ENCODE results near the gene JAG2.

JAG2 gene

GRCh38 chr14:105137481-105138020 is 31.0 kb downstream of the JAG2 start:
- Histone ChIP-seq H3K4me1 (ENCODE audit: insufficient read depth, low read length) (no peaks in the 10 kb centered on the region), H3K4me3 (ENCODE audit: low read length) (no peak overlapping the region), H3K27ac (ENCODE audit: low read length) (no peak overlapping the region), H3K27me3 (ENCODE audit: insufficient read depth, low read length) (no peaks in the 10 kb centered on the region), H3K9ac (ENCODE audit: low read depth, low read length) (no peak overlapping the region), H3K36me3 (ENCODE audit: insufficient read depth, low read depth, low read length) (no peaks in the 10 kb centered on the region), H3K9me3 (ENCODE audit: insufficient read depth, low read depth, low read length) (0 out of 2 replicates have a peak, but pooled peaks cover 3% of the 10 kb centered on the region)

- Histone ChIP-seq H3K4me3 (ENCODE audit: low read length) (no peak overlapping the region), H3K9me3 (ENCODE audit: insufficient read depth, low read depth, low read length) (0 out of 2 replicates have a peak, but pooled peaks cover 3% of the 10 kb centered on the region), H3K27me3 (ENCODE audit: insufficient read depth, low read length) (no peaks in the 10 kb centered on the region), H3K27ac (ENCODE audit: low read length) (no peak overlapping the region), H3K36me3 (ENCODE audit: insufficient read depth, low read depth, low read length) (no peaks in the 10 kb centered on the region), H3K9ac (ENCODE audit: low read depth, low read length) (no peak overlapping the region), H3K4me1 (ENCODE audit: insufficient read depth, low read length) (no peaks in the 10 kb centered on the region)
Measured at GRCh38 chr14:105136401-105137322, 31.9 kb downstream of the JAG2 start.

GRCh38 chr14:105135700-105136395 is 32.7 kb downstream of the JAG2 start:
- no peaks in the 10 kb centered on the region for H3K36me3 ChIP-seq (ENCODE audit: insufficient read depth, low read depth, low read length)
- no peak overlapping the region for H3K27ac ChIP-seq (ENCODE audit: low read length)
- no peak overlapping the region for H3K9ac ChIP-seq (ENCODE audit: low read depth, low read length)
- peaks cover 6% of the 10 kb centered on the region; the same call in 1 of the 2 replicates for H3K9me3 ChIP-seq (ENCODE audit: insufficient read depth, low read depth, low read length)
- no peaks in the 10 kb centered on the region for H3K27me3 ChIP-seq (ENCODE audit: insufficient read depth, low read length)
- H3K4me3 ChIP-seq (ENCODE audit: low read length), result no peak overlapping the region
- no peaks in the 10 kb centered on the region for H3K4me1 ChIP-seq (ENCODE audit: insufficient read depth, low read length)

GRCh38 chr14:105132921-105133654 is 35.5 kb downstream of the JAG2 start:
- no peaks in the 10 kb centered on the region for H3K4me1 ChIP-seq (ENCODE audit: insufficient read depth, low read length)
- no peaks in the 10 kb centered on the region for H3K27me3 ChIP-seq (ENCODE audit: insufficient read depth, low read length)
- H3K9me3 ChIP-seq (ENCODE audit: insufficient read depth, low read depth, low read length), result peaks cover 8% of the 10 kb centered on the region; the same call in 1 of the 2 replicates
- H3K9ac ChIP-seq (ENCODE audit: low read depth, low read length), result no peak overlapping the region
- H3K4me3 ChIP-seq (ENCODE audit: low read length), result no peak overlapping the region
- H3K27ac ChIP-seq (ENCODE audit: low read length), result no peak overlapping the region
- no peaks in the 10 kb centered on the region for H3K36me3 ChIP-seq (ENCODE audit: insufficient read depth, low read depth, low read length)

GRCh38 chr14:105131241-105131640 is 37.3 kb downstream of the JAG2 start:
- no peak overlapping the region for H3K9ac ChIP-seq (ENCODE audit: low read depth, low read length)
- no peaks in the 10 kb centered on the region for H3K4me1 ChIP-seq (ENCODE audit: insufficient read depth, low read length)
- H3K4me3 ChIP-seq (ENCODE audit: low read length), result no peak overlapping the region
- no peak overlapping the region for H3K27ac ChIP-seq (ENCODE audit: low read length)
- H3K9me3 ChIP-seq (ENCODE audit: insufficient read depth, low read depth, low read length), result peaks cover 8% of the 10 kb centered on the region; the same call in 1 of the 2 replicates
- no peaks in the 10 kb centered on the region for H3K27me3 ChIP-seq (ENCODE audit: insufficient read depth, low read length)
- no peaks in the 10 kb centered on the region for H3K36me3 ChIP-seq (ENCODE audit: insufficient read depth, low read depth, low read length)

GRCh38 chr14:105128059-105128458 is 40.5 kb downstream of the JAG2 start:
- no peaks in the 10 kb centered on the region for H3K4me1 ChIP-seq (ENCODE audit: insufficient read depth, low read length)

GRCh38 chr14:105126981-105127329 is 41.6 kb downstream of the JAG2 start:
- Histone ChIP-seq H3K4me3 (ENCODE audit: low read length) (no peak overlapping the region), H3K27me3 (ENCODE audit: insufficient read depth, low read length) (no peaks in the 10 kb centered on the region), H3K4me1 (ENCODE audit: insufficient read depth, low read length) (no peaks in the 10 kb centered on the region), H3K27ac (ENCODE audit: low read length) (no peak overlapping the region), H3K9me3 (ENCODE audit: insufficient read depth, low read depth, low read length) (peaks cover 16% of the 10 kb centered on the region), H3K36me3 (ENCODE audit: insufficient read depth, low read depth, low read length) (no peaks in the 10 kb centered on the region), H3K9ac (ENCODE audit: low read depth, low read length) (no peak overlapping the region)

More at GRCh38 chr14:105128059-105128458, 40.5 kb downstream of the JAG2 start:
- peaks cover 6% of the 10 kb centered on the region; the same call in 1 of the 2 replicates for H3K9me3 ChIP-seq (ENCODE audit: insufficient read depth, low read depth, low read length)
- no peak overlapping the region for H3K9ac ChIP-seq (ENCODE audit: low read depth, low read length)
- H3K4me3 ChIP-seq (ENCODE audit: low read length), result no peak overlapping the region
- no peak overlapping the region for H3K27ac ChIP-seq (ENCODE audit: low read length)
- no peaks in the 10 kb centered on the region for H3K36me3 ChIP-seq (ENCODE audit: insufficient read depth, low read depth, low read length)
- H3K27me3 ChIP-seq (ENCODE audit: insufficient read depth, low read length), result no peaks in the 10 kb centered on the region

GRCh38 chr14:105126126-105126980 is 42.2 kb downstream of the JAG2 start:
- Histone ChIP-seq H3K9ac (ENCODE audit: low read depth, low read length) (no peak overlapping the region), H3K9me3 (ENCODE audit: insufficient read depth, low read depth, low read length) (peaks cover 22% of the 10 kb centered on the region)

GRCh38 chr14:105124823-105125222 is 43.8 kb downstream of the JAG2 start:
- Histone ChIP-seq H3K4me3 (ENCODE audit: low read length) (no peak overlapping the region), H3K36me3 (ENCODE audit: insufficient read depth, low read depth, low read length) (no peaks in the 10 kb centered on the region), H3K27ac (ENCODE audit: low read length) (no peak overlapping the region), H3K9me3 (ENCODE audit: insufficient read depth, low read depth, low read length) (peaks cover 29% of the 10 kb centered on the region), H3K4me1 (ENCODE audit: insufficient read depth, low read length) (no peaks in the 10 kb centered on the region), H3K27me3 (ENCODE audit: insufficient read depth, low read length) (no peaks in the 10 kb centered on the region), H3K9ac (ENCODE audit: low read depth, low read length) (no peak overlapping the region)

More at GRCh38 chr14:105126126-105126980, 42.2 kb downstream of the JAG2 start:
- H3K27ac ChIP-seq (ENCODE audit: low read length), result no peak overlapping the region
- no peaks in the 10 kb centered on the region for H3K36me3 ChIP-seq (ENCODE audit: insufficient read depth, low read depth, low read length)
- H3K4me1 ChIP-seq (ENCODE audit: insufficient read depth, low read length), result no peaks in the 10 kb centered on the region
- H3K27me3 ChIP-seq (ENCODE audit: insufficient read depth, low read length), result no peaks in the 10 kb centered on the region
- no peak overlapping the region for H3K4me3 ChIP-seq (ENCODE audit: low read length)

GRCh38 chr14:105123981-105124765 is 44.4 kb downstream of the JAG2 start:
- no peaks in the 10 kb centered on the region for H3K36me3 ChIP-seq (ENCODE audit: insufficient read depth, low read depth, low read length)
- H3K27me3 ChIP-seq (ENCODE audit: insufficient read depth, low read length), result no peaks in the 10 kb centered on the region
- no peaks in the 10 kb centered on the region for H3K4me1 ChIP-seq (ENCODE audit: insufficient read depth, low read length)
- no peak overlapping the region for H3K27ac ChIP-seq (ENCODE audit: low read length)
- no peak overlapping the region for H3K9ac ChIP-seq (ENCODE audit: low read depth, low read length)
- H3K9me3 ChIP-seq (ENCODE audit: insufficient read depth, low read depth, low read length), result peaks cover 29% of the 10 kb centered on the region
- no peak overlapping the region for H3K4me3 ChIP-seq (ENCODE audit: low read length)
